ENCODE data around the gene HCAR3.

DNA sequence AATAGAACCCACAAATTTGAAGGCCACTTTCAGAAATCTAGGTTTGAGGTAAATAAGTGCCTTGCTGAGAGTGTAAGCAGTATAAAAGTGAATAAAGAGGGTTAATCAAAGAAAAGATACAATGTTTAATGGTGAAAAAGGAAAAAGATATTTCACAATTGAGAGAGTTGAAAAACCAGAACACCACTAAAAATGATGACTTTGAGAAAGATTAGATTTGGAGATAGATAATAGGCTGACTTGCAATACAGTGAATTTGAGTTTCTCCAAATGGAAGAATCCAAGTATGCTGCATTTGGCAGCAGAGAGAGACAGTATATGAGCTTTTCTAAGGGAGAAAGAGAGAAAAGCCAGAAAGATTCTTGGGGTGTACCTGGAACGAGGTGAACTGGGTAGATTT lies 38.2 kb upstream of the HCAR3 start:
- TF ChIP-seq, protein P1, sequence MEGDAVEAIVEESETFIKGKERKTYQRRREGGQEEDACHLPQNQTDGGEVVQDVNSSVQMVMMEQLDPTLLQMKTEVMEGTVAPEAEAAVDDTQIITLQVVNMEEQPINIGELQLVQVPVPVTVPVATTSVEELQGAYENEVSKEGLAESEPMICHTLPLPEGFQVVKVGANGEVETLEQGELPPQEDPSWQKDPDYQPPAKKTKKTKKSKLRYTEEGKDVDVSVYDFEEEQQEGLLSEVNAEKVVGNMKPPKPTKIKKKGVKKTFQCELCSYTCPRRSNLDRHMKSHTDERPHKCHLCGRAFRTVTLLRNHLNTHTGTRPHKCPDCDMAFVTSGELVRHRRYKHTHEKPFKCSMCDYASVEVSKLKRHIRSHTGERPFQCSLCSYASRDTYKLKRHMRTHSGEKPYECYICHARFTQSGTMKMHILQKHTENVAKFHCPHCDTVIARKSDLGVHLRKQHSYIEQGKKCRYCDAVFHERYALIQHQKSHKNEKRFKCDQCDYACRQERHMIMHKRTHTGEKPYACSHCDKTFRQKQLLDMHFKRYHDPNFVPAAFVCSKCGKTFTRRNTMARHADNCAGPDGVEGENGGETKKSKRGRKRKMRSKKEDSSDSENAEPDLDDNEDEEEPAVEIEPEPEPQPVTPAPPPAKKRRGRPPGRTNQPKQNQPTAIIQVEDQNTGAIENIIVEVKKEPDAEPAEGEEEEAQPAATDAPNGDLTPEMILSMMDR (IDR thresholded peaks at IDR 0.05): no peak
- TF ChIP-seq POLR2AphosphoS5 (IDR thresholded peaks at IDR 0.05) (no peak), POLR2A (IDR thresholded peaks at IDR 0.05) (no peak)
